ENCODE results near the gene ZNF354C. TPM values are rescaled to one million over a fixed set of nuclear protein-coding genes. Genes with fewer than 3 reads are reported as not detected.

ZNF354C gene
- total and polyA plus RNA-seq, 10 of the 15 experiments (the other 5 are each of a cell fraction or from before 2014, with no cell fraction given), result 0.01 to 0.03 (median 0.02) TPM; not detected in 7

- RAD21 ChIA-PET (ENCODE audit: unreplicated experiment), result no interaction called here
- CTCF ChIA-PET, result no interaction called here
- no peak overlapping the region for H3K4me3 ChIP-seq
- POLR2A ChIA-PET, result no interaction called here
- no peak for ATAC-seq
- no peak for FAIRE-seq
- intact Hi-C loops (cut with micrococcal nuclease; ENCODE audit: unreplicated experiment), result no loop called here
- no peaks in the 10 kb centered on the region for H4K20me1 ChIP-seq (ENCODE audit: control insufficient read depth, insufficient read depth)
- WGBS (ENCODE audit: insufficient coverage, insufficient replicate concordance, low lambda C conversion rate, missing lambda C conversion rate), result 76% methylated on average over 15 of the region's 25 CpGs
- H3K4me1 ChIP-seq (ENCODE audit: control insufficient read depth, insufficient read depth, low read length), result no peaks in the 10 kb centered on the region
- no peak overlapping the region for H2AFZ ChIP-seq (ENCODE audit: control insufficient read depth, low read depth, low read length)
- no peak for DNase-seq (ENCODE audit: low read depth, low spot score)
- H3K79me2 ChIP-seq (ENCODE audit: control insufficient read depth, insufficient read depth, low read length), result no peaks in the 10 kb centered on the region
- SMC1A ChIA-PET (ENCODE audit: uncharacterized antibody, unreplicated experiment), result no interaction called here
- BruUV-seq (replicated peaks), result no TSS peak
- no peak overlapping the region for H3K9ac ChIP-seq (ENCODE audit: control insufficient read depth, insufficient read depth, low read length)
- peaks cover 1% of the 10 kb centered on the region; the same call in 1 of the 3 replicates for H3K9me3 ChIP-seq (replicated peaks; ENCODE audit: control insufficient read depth, insufficient read depth, low read length)
- no peak for TF ChIP-seq HSF1 (IDR thresholded peaks at IDR 0.05; ENCODE audit: low read depth, low read length)
- TF ChIP-seq PBX3 (IDR thresholded peaks at IDR 0.05; ENCODE audit: insufficient replicate concordance, low read depth, low read length), result no peak
- H3K36me3 ChIP-seq (ENCODE audit: control insufficient read depth in 2 of 2, insufficient read depth in 2 of 2, low read length in 1 of 2), result no peaks in the 10 kb centered on the region
- H3K27me3 ChIP-seq (replicated peaks in 1 of 2; ENCODE audit: control insufficient read depth in 2 of 2, insufficient read depth in 2 of 2, low read length in 1 of 2), result no peaks in the 10 kb centered on the region
- in situ Hi-C loops (cut with MboI), result no loop called here
- no peak overlapping the region for H3K4me2 ChIP-seq (ENCODE audit: control insufficient read depth, insufficient read depth)
- no peak overlapping the region for H3K27ac ChIP-seq (ENCODE audit: control insufficient read depth, insufficient read depth)
These were observed 61.5 kb downstream of the ZNF354C start for GRCh38 chr5:179121667-179122111.

GRCh38 chr5:179122411-179123108 is 62.4 kb downstream of the ZNF354C start:
- no peak for TF ChIP-seq BCL3 (IDR thresholded peaks at IDR 0.05; ENCODE audit: borderline replicate concordance, insufficient read depth, low read depth, low read length, poor library complexity, severe bottlenecking)
- no peak for TF ChIP-seq SMC3 (IDR thresholded peaks at IDR 0.05; ENCODE audit: borderline replicate concordance, low read length)
- no peak for TF ChIP-seq CHD1 (IDR thresholded peaks at IDR 0.05; ENCODE audit: low read depth, low read length)
- FAIRE-seq, result no peak
- intact Hi-C loops (cut with micrococcal nuclease; ENCODE audit: unreplicated experiment), result no loop called here
- Histone ChIP-seq H3K4me1 (ENCODE audit: control insufficient read depth, insufficient read depth, low read length) (no peaks in the 10 kb centered on the region), H3K79me2 (ENCODE audit: control insufficient read depth, insufficient read depth, low read length) (no peaks in the 10 kb centered on the region), H3K27me3 (replicated peaks in 1 of 2; ENCODE audit: control insufficient read depth in 2 of 2, insufficient read depth in 2 of 2, low read length in 1 of 2) (no peaks in the 10 kb centered on the region), H3K4me3 (no peak overlapping the region), H3K27ac (ENCODE audit: control insufficient read depth, insufficient read depth) (no peak overlapping the region), H3K9ac (ENCODE audit: control insufficient read depth, insufficient read depth, low read length) (no peak overlapping the region), H3K9me3 (replicated peaks; ENCODE audit: control insufficient read depth, insufficient read depth, low read length) (peaks cover 1% of the 10 kb centered on the region; the same call in 1 of the 3 replicates), H3K4me2 (ENCODE audit: control insufficient read depth, insufficient read depth) (no peak overlapping the region), H4K20me1 (ENCODE audit: control insufficient read depth, insufficient read depth) (no peaks in the 10 kb centered on the region), H2AFZ (ENCODE audit: control insufficient read depth, low read depth, low read length) (no peak overlapping the region), H3K36me3 (ENCODE audit: control insufficient read depth in 2 of 2, insufficient read depth in 2 of 2, low read length in 1 of 2) (no peaks in the 10 kb centered on the region)
- CTCF ChIA-PET, result no interaction called here
- WGBS (ENCODE audit: insufficient coverage, insufficient replicate concordance, low lambda C conversion rate, missing lambda C conversion rate), result 60% methylated on average over 19 of the region's 19 CpGs
- ATAC-seq, result no peak
- RAD21 ChIA-PET (ENCODE audit: unreplicated experiment), result no interaction called here
- SMC1A ChIA-PET (ENCODE audit: uncharacterized antibody, unreplicated experiment), result no interaction called here
- no peak for DNase-seq (ENCODE audit: low read depth, low spot score)
- BruUV-seq (replicated peaks), result no TSS peak
- in situ Hi-C loops (cut with MboI), result no loop called here
- POLR2A ChIA-PET, result no interaction called here
